H54 (cell line): ENCODE data around the gene PPM1D.

Experiments
- DNase-seq: peaks from one replicate; pipeline ENCODE4 v3.0.0; 2011; ENCODE audit warnings: low spot score, mixed read lengths; ENCODE audit not compliant: insufficient read length
- FAIRE-seq: peaks from 3 replicates; lab custom pipeline; 2011; peaks lifted over from hg19 to GRCh38; lab: Jason Lieb, UNC
- POLR2A ChIP-seq: IDR thresholded peaks from 2 replicates; pipeline ENCODE4 v1.6.1; 2011; ENCODE audit warnings: low read depth, mild to moderate bottlenecking, low read length

PPM1D gene

GRCh38 chr17:60679287-60679686 lies 79.3 kb downstream of the PPM1D start:
- TF ChIP-seq POLR2A: no peak
- DNase-seq: no peak
- FAIRE-seq: no peak

GRCh38 chr17:60680754-60681153 lies 80.8 kb downstream of the PPM1D start:
- no peak for TF ChIP-seq POLR2A
- FAIRE-seq (no peak), DNase-seq (no peak)

GRCh38 chr17:60685437-60685836 lies 85.4 kb downstream of the PPM1D start:
- no peak for TF ChIP-seq POLR2A
- FAIRE-seq (no peak), DNase-seq (no peak)

- no peak for TF ChIP-seq POLR2A
- no peak for FAIRE-seq
- DNase-seq: no peak
Observed at GRCh38 chr17:60695960-60696359, 96.0 kb downstream of the PPM1D start.

- no peak for DNase-seq
- TF ChIP-seq POLR2A: no peak
- no peak for FAIRE-seq
Observed at GRCh38 chr17:60699090-60699489, 99.1 kb downstream of the PPM1D start.

- no peak for TF ChIP-seq POLR2A
- FAIRE-seq (no peak), DNase-seq (no peak)
Observed at GRCh38 chr17:60704170-60704569, 104.2 kb downstream of the PPM1D start.

- no peak for TF ChIP-seq POLR2A
- FAIRE-seq (no peak), DNase-seq (no peak)
Observed at GRCh38 chr17:60712675-60713074, 112.7 kb downstream of the PPM1D start.

- no peak for DNase-seq
- FAIRE-seq: no peak
- TF ChIP-seq POLR2A: no peak
Observed at GRCh38 chr17:60713608-60714007, 113.6 kb downstream of the PPM1D start.
